HG02798 (cell line): ENCODE measurements around the gene ANKRD34C.

Experiments used
- ATAC-seq: cut with Tn5 transposase; IDR thresholded peaks from one replicate; pipeline ENCODE4 v1.9.1; 2021; ENCODE audit warnings: mild to moderate bottlenecking; ENCODE audit not compliant: unreplicated experiment, poor library complexity

ANKRD34C gene

DNA sequence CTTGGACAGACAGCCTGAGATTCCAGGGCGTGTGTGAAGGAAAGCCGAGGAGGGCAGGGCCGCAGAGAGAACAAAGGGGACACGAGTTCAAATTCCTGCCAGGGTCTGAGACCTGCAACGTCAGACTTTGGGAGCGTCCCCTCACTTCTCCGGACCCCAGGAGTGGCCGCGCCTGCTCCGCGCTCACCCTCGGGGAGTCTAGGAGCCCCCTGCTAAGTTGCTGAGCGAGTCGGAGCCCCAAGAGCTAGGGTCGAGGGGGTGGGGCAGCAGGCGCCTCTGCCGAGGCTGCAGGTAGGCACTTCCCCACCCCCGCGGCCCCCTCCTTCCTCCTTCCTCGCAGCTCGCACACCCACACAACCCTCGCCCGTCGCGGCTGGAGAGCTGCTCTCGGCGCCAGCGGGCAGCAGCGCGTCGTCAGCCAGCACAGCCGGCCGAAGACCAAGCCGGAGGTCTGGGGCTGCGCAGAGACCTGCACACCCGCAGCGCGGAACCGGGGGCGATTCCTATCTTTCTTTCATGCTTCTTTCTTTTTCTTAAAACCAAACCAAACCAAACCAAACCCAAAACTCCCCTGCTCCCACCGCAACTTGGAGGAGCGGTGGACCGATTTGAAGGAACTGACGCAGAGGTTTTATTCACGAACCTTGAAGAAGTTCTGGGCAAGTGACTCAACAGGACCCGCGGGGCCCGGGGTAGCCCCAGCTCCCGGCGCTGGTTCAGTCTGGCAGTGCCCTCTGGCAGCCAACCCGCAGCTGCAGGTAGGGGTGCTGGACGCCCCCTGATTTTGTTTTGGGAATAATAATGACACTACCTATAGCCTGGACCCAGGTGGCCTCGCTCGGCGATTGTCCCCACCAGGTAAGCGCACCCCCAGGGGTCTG is at the start of gene ANKRD34C:
Gene ANKRD34C, plus strand, starts transcription at position 352 of the 881 bp plus-strand sequence. CDS start 10,563 bp downstream, outside the sequence.
- no peak for ATAC-seq

GRCh38 chr15:79233236-79233635 is 49.3 kb upstream of the ANKRD34C start:
- ATAC-seq: no peak

DNA sequence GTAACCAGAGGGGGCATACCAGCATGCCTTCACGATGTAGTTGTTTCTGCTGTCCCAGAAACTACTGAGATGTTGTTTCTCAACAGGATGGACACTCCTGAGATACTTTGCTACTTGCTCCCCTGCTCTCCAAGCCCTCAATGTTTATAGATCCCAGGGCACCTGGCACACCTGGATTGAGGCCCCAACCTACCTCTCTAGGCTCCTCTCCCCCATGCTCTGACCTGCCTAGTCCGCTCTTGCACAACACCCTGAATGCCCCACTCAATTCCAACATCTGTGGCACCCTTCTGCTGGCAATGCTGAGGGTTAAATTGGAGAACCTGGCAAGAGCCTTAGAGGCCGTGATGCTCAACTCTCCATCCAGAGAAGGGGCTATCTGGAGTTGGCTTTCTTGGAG is 42.5 kb upstream of the ANKRD34C start:
- ATAC-seq: no peak

DNA sequence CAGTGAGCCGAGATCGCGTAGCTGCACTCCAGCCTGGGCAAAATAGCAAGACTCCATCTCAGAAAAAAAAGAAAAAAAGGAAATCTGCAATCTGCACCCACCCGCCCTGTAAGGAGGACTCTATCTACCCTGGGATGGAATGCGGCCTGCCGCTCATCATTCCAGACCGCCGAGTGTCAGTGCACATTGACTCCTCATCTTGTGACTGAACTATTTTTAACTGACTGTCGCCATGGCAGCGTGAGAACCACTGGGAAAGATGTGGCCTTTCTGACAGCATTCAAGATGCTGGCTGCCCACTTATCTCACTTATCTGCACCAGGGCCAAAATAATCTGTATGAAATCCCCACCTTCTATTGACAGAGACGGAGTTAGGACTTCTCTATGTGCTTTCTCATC is 38.8 kb upstream of the ANKRD34C start:
- ATAC-seq: no peak

- ATAC-seq: no peak
Measured at GRCh38 chr15:79244876-79245275, 37.6 kb upstream of the ANKRD34C start.

GRCh38 chr15:79248183-79248582 is 34.3 kb upstream of the ANKRD34C start:
- no peak for ATAC-seq

DNA sequence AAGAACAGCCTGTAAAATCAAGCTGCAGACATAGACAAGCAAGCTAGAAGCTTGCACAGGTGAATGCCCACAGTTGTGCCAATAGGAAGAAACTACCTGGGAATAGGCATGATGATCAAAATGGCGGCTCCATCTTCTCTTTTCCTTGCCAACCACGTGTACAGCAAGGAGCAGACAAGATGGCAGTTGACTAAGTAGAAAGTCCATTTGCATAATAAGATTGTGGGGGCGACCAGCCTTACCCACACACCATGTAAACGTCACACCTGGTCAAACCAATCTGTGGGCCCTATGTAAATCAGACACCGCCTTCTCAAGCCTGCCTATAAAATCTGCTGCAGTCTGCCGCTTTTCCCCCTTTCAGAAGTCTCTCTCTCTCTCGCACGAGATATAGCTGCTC is 25.1 kb upstream of the ANKRD34C start:
- ATAC-seq: no peak

GRCh38 chr15:79261836-79262235 is 20.7 kb upstream of the ANKRD34C start:
- no peak for ATAC-seq

DNA sequence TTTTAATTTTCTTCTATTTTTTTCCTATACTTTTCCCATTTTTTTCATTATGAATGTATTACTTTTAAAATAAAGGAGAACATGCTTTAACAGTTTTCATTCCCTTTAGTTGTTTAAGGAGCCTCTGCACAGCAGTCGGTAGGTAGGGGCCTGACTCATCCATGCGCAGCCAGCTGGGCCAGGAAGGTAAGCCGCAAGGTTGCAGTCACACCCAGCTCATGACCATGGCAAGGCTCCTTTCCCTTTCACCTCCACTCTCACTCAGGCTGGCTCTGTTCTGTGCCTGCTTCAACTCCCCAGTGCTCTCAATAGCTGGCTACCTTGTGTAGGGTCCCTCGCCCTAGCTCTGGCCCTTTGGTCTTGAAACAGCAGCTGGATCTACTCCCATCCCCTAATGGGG is 17.4 kb upstream of the ANKRD34C start:
- ATAC-seq: no peak

DNA sequence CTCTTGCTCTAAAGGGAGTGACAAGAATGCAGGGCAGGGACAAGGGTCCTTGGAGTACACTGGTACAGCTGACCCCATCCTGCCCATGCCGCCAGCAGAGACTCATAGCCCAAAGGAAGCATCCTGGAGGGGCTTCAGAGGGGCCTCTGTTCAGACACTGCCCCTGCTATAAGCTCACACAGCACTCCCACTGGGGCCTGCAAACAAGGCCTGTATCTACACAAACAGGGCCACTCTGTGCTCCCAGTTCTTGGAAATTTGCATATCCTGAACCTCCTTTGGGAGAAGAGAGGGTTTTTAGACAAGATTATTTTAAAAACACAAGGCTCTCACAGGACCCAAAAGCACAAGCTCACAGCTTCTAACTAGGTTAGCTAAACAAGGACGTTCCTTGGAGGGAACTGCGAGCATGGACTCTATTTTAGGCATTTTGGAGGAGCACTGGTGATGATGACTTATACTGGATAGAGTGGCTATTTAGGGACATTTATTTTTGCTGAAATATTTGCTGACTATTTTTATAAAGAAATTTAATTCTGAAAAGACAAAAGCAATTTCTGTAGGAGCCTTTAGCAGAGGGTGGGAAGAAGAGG is 16.4 kb upstream of the ANKRD34C start:
- no peak for ATAC-seq

DNA sequence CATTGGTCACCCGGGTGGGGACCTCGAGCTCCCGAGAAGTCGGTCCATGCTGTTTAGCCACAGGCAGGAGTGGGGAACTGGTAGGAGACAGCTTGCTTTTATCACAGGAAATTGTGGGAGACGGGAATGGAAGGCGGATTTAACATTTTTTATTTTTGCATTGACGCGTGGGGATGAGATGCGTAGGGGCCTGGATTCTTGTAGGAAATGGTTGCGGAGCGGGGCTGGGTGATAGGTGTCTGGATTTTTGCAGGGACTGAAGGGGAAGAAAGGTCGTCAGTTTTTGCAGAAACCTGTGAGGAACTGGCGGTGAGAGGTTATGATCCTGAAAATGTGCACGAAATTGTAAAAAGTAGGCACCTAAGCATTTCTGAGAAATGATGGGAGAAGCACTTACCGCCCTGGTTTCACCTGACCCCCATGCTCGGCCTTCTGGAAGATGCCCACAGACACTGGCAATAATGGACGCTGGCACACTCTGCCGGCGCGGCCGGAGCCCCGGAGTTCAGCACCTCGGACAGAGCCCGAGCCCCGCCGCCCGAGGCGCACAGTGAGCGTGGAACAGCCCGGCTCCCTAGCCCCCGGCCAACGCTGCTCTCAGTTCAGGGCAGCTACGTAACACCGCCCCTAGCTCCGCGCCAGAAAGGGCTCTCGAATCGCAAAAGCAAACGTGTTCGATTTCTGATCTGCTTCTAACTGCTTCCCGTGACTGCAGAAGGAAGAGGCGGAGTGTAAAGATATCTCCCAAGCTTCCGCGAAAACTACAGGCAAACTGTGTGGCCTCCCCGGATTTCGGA is 928 bp downstream of the ANKRD34C start:
- ATAC-seq: no peak

DNA sequence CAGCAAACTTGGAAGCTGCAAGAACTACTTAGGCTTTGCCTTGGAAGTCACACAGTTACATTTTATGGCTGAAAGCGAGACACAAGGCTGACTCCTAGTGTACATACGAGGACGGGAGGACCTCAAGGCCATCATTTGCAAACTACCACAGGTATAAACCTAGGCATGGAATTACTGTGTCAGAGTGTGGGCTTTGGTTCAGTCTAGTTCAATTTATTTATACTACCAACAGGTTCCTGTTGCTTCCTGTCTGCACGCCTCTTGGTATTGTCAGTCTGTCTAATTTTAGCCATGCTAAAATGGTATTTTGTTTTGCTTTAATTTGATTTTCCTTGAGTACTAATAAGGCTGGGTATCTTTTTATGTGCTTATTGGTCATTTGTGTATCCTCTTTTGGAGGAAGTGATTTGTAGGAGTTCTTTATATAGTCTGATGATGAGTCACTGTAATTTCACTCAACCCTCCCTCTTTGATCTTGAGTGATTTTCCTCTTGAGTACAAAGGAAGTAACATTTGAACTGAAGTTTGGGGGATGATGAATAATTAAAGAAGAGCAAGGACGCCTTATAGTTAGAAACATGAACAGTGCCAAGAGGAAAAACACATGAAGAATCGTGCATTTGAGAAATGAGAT is 8.2 kb downstream of the ANKRD34C start:
- no peak for ATAC-seq

DNA sequence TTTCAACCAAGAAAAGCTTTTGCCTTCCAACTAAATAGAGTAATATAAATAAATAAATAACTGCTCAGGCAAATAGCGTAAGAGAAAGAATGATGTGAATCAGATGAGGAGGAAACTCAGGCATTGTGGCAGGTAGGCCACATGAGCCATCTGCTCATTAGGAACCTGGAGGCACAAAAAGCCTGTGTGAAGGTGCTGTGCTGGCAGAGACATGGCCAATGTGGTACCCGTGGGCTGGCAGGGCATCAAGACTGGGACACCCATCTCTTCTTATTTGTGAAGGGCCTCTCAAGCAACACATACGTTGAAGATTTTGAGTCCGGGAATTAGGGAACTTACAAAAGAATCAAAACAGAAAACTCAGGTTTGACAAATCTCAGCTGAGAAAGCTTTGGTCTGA is 9.5 kb downstream of the ANKRD34C start:
- ATAC-seq: no peak

- ATAC-seq: no peak
Measured at GRCh38 chr15:79294075-79294474, 11.6 kb downstream of the ANKRD34C start.

DNA sequence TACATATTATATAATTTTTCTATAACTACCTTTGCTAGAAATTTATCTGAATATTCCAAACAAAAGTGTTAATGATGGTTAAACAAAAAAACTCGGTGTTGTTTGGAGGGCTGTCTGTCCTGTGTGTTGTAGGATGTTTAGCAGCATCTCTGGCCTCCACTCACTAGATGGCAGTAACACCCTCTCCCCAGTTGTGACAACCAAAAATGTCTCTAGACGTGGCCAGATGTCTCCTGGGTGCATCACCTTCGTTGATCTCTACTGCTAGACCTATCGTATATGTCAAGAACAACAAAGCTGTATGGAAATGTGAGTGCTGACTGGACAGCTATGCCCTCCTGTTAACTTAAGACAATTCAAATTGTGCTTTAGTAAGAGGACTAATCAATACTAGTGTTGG is 14.1 kb downstream of the ANKRD34C start:
- no peak for ATAC-seq

DNA sequence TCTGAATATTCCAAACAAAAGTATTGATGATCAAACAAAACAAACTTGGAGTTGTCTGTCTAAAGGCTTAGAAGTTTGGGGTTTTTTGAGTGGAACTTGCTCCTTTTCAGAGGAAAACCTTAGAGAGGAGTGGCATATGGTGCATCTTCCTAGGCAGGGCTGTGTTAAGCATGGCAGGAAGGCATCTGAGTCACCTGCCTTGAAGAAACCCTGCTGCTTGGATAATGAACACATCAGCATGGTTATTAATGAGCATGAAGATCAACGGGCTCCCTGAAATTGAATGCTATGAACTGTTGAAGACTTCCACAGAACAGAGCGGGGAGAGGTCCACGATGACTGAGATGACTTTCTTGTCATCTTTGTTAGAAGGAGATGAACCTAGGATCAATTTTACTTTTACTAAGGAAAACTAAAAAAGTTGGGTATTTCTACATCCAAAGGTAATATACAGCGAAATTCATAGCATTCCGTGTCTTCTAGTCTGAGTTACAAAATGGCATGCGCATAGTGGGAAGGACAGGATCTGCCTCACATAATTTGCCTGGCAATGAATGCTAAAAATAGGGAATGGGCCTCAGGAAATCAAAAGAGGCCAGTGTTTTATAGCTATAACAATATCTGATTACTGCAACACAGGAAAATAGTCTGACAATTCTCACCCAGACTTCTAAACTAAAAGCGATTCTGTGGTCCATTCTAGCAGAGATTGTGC is 16.8 kb downstream of the ANKRD34C start:
- no peak for ATAC-seq

- no peak for ATAC-seq
Measured at GRCh38 chr15:79299841-79300235, 17.3 kb downstream of the ANKRD34C start.

DNA sequence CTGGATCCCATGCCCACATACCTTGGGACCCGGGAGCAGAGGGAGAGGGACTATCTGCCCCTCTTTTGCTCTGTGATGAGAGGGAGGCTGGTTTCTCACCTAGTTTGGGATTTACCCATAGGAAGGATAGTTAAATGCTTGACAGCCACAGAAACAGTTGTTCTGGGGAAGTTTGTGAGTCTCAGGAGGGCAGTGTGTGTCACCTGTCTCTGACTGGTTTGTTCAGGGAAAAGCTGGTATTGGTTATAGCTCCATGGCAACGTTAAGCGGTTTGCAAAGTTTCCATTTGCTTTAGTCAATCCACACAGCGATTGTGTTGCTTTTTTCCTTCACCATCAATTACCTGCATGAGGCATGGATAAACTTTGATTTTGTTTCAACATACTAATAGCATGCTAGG is 24.7 kb downstream of the ANKRD34C start:
- no peak for ATAC-seq

- ATAC-seq: no peak
Measured at GRCh38 chr15:79308874-79309273, 26.4 kb downstream of the ANKRD34C start.

DNA sequence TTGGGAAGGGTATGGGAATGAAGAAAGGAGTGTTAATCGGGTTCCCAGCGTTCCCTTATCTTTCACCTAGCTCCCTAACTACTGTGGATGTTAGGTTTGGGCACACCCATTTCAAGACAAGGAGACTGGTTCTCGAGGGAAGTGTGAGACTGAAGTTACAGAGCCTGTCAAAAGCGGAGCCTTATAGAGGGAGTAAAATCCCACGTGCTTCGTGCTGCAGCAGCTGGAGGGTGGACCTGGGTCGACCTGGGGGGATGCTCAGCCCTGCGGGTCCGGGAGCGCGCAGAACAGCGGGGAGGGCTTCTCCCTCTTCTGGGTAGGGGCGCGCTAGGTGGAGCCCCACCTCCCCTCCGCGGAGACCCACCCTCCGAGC is 28.1 kb downstream of the ANKRD34C start:
- no peak for ATAC-seq
